ENCODE data around the gene NFIB.

DNA sequence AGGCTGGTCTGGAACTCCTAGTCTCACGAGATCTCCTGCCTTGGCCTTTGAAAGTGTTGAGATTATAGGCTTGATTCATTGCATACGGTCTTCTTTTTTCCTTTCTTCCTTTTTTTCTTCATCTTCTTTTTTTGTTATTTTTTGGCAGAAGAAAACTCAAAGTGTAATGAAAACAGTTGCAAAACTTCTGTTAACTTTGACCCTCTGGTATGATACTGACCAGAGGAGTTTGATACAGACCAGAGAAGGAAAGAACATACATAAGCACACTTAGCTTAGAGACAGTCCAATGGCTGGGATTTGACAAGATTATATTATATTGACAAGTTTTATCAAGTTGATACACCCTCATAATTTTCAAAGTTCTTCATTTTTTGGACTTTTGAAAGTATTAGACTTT lies 181.2 kb downstream of the NFIB start:
- TF ChIP-seq CTCF (IDR thresholded peaks at IDR 0.05; ENCODE audit: low read length) (no peak), EZH2 (optimal IDR thresholded peaks at IDR 0.05; ENCODE audit: low read depth, low read length) (no peak)
